Measurements from ENCODE around the gene VANGL1. TPM values are rescaled to one million over a fixed set of nuclear protein-coding genes. Genes with fewer than 3 reads are reported as not detected.

VANGL1 gene
- total and polyA plus RNA-seq, 4 donors: 2.5 to 6.8 (median 3.5) TPM

Small RNA genes lying within 50 kb of the gene (small RNA-seq; reads per million reads assigned to genes)
- gene RF00406: 0.42 reads per million, percentile 47 among the genes with 10 or more reads in this experiment
- gene RN7SL420P: not detected

Other genes starting within 250 kb of the VANGL1 start
- 1 to 10 TPM in 1 of 2 donors, not detected in 1; 1.1 TPM for gene CASQ2, start 126.7 kb downstream of the VANGL1 start, total RNA-seq
- under 1 TPM in 1 of 2 donors, not detected in 1; 0.33 TPM for gene CASQ2, start 126.7 kb downstream of the VANGL1 start, polyA plus RNA-seq
- not detected for gene NHLH2, start 199.2 kb downstream of the VANGL1 start, total RNA-seq
- gene NHLH2, start 199.2 kb downstream of the VANGL1 start, polyA plus RNA-seq: not detected

All from liver (tissue), 5 donors.